ENCODE data around the gene PRDM15. TPM values are rescaled to one million over a fixed set of nuclear protein-coding genes. Genes with fewer than 3 reads are reported as not detected.

Gene PRDM15
- total RNA-seq, 1 experiment from 2014 or later = 9.9 TPM

GRCh38 chr21:41852929-41853320, 26.2 kb downstream of the PRDM15 start:
- no peak overlapping the region for H2AK5ac ChIP-seq (ENCODE audit: insufficient read length, low read length)
- no peaks in the 10 kb centered on the region for H3K79me2 ChIP-seq (ENCODE audit: insufficient read depth, low read length)
- H4K8ac ChIP-seq (replicated peaks; ENCODE audit: insufficient read length, low read depth, low read length) = no peak overlapping the region
- H3K4ac ChIP-seq (ENCODE audit: low read depth, low read length) = no peak overlapping the region
- no peak overlapping the region for H3K9ac ChIP-seq (ENCODE audit: extremely low read depth, insufficient read length, low read length)
- H3K4me2 ChIP-seq (ENCODE audit: insufficient read depth, insufficient read length, low read length) = no peak overlapping the region
- no peaks in the 10 kb centered on the region for H3K9me3 Mint-ChIP-seq
- no peak overlapping the region for H2BK5ac ChIP-seq (ENCODE audit: insufficient read length, low read length)
- no peak overlapping the region for H4K91ac ChIP-seq (ENCODE audit: insufficient read length, low read depth, low read length)
- no peak for TF ChIP-seq CTCF (conservative IDR thresholded peaks at IDR 0.05)
- no peak overlapping the region for H3K27ac Mint-ChIP-seq
- no peak overlapping the region for H2BK15ac ChIP-seq (ENCODE audit: low read depth, low read length)
- H3K4me3 Mint-ChIP-seq = no peak overlapping the region
- 0 out of 4 replicates have a peak, but pooled peaks cover 0 to 4% of the 10 kb centered on the region in 2 experiments for H3K4me1 Mint-ChIP-seq
- no peak overlapping the region for H2AFZ ChIP-seq (ENCODE audit: low read length)
- H2BK120ac ChIP-seq (ENCODE audit: low read depth, low read length, poor library complexity, severe bottlenecking) = no peak overlapping the region
- no peaks in the 10 kb centered on the region for H3K27me3 Mint-ChIP-seq (ENCODE audit: low read depth)
- H3K79me1 ChIP-seq (ENCODE audit: insufficient read depth, low read depth, low read length, poor library complexity, severe bottlenecking) = no peaks in the 10 kb centered on the region
- WGBS (ENCODE audit: extremely low coverage, insufficient read length, low lambda C conversion rate) = no CpG with 5 or more reads among the region's 9 CpGs
- H3K18ac ChIP-seq (ENCODE audit: insufficient read length, low read depth, low read length) = no peak overlapping the region
- no peak for DNase-seq
- no peak overlapping the region for H4K5ac ChIP-seq (ENCODE audit: insufficient read length, low read depth, low read length)
- no peaks in the 10 kb centered on the region for H3K23me2 ChIP-seq (ENCODE audit: insufficient read length, low read depth, low read length, poor library complexity, severe bottlenecking)
- no peak overlapping the region for H3K56ac ChIP-seq (ENCODE audit: insufficient read length, low read depth, low read length)
- no peak overlapping the region for H2BK12ac ChIP-seq (ENCODE audit: insufficient read length, low read depth, low read length)
- no peaks in the 10 kb centered on the region for H3K4me1 ChIP-seq (ENCODE audit: insufficient read depth, low read length)
- no peak overlapping the region for H3K23ac ChIP-seq (ENCODE audit: insufficient read length, low read depth, low read length)
- H4K20me1 ChIP-seq (ENCODE audit: control insufficient read depth, insufficient read depth, insufficient read length) = no peaks in the 10 kb centered on the region
- no peak overlapping the region for H3K27ac ChIP-seq (ENCODE audit: insufficient read length, low read depth, low read length)
- H2BK20ac ChIP-seq (ENCODE audit: low read depth, low read length, poor library complexity, severe bottlenecking) = no peak overlapping the region
- no peaks in the 10 kb centered on the region for H3K27me3 ChIP-seq (ENCODE audit: insufficient read depth, low read length)
- H3T11ph ChIP-seq (ENCODE audit: low read length) = no peak overlapping the region
- no peak overlapping the region for H3K14ac ChIP-seq (ENCODE audit: insufficient read depth, low read length)
- H3K36me3 Mint-ChIP-seq (ENCODE audit: insufficient read depth in 1 of 3, low read depth in 3 of 3) = peaks cover 10 to 33% (median 29%) of the 10 kb centered on the region in 3 experiments
- no peaks in the 10 kb centered on the region for H3K9me3 ChIP-seq (ENCODE audit: control insufficient read depth, low read depth, low read length)

Data from H9 (cell line).